HG03025 (cell line): ENCODE data around the gene OR51D1.

Experiments used
- ATAC-seq: cut with Tn5 transposase; IDR thresholded peaks from one replicate; pipeline ENCODE4 v1.9.1; 2021; ENCODE audit warnings: mild to moderate bottlenecking, moderate library complexity; ENCODE audit not compliant: unreplicated experiment, low FRiP score

OR51D1 gene

GRCh38 chr11:4644233-4644632 is 7.0 kb downstream of the OR51D1 start:
- ATAC-seq: no peak

- no peak for ATAC-seq
Measured at GRCh38 chr11:4645974-4646373, 8.7 kb downstream of the OR51D1 start.

GRCh38 chr11:4647766-4648165 is 10.5 kb downstream of the OR51D1 start:
- no peak for ATAC-seq

- no peak for ATAC-seq
Measured at GRCh38 chr11:4654635-4655369, 17.5 kb downstream of the OR51D1 start.

DNA sequence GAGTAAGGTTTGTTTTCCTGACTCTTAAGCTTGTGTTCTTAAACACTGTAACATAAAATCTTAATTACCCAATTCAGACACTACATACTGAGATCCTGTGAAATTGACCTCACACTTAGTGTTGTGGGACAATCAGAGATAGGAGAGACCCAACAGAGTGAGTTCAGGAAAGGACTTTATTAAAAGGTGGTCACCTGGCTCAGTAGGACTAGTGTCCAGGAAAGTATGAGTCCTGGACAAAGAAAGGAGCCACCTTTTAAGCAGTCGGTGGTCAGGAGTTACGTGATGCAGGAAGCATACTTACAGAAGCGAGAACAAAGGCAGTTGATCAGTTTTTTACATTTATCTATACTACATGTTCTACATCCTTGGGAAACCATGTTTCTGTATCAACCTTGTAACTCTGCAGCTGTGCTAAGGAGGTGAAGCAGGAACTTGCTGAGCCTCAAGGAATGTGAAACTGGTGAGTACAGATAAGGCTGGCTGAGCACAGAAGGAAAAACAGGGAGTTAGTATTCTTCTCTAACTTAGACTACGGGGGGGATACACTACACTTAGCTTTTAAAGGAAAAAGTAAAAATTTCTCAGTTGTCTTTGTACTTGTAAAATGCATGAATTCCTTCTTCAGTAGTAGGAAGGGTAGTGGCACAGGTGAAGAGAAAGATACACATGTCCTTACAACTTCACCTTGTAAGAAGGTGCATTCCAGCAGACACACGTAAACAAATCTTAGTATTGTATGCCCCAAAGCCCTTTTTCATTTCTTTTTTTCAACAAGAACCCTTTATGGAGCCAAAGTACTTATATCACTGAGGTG is 21.6 kb downstream of the OR51D1 start:
- ATAC-seq: no peak

DNA sequence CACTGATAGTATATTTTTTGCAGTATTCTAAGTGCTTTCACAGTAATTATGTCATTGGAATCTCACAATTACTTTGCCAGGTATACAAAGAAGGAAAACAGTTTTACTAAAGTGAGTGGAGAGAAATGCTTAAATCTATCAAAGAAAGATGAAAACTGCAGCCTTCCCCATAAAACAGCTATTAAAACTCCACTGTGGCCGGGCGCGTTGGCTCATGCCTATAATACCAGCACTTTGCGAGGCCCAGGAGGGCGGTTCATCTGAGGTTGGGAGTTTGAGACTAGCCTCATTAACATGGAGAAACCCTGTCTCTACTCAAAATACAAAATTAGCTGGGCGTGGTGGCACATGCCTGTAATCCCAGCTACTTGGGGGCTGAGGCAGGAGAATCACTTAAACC is 25.6 kb downstream of the OR51D1 start:
- ATAC-seq: no peak

DNA sequence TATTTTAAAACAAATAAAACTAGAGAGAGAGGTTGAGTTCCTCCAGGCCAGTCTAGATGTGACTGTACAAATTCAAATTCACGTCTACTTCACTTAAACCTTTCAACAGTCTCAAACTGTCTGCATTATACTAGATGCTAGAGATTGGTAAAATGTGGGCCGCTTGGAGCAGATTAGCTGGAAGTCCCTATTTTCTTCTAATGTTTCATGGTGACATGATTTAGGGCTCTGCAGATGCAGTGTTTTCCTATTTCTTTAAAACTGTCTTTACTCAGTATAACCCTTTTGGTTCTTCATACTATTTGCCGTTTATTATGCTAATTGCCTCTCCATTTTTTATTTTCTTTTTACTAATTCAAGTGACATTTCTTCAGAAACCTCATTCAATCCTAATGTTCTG is 26.9 kb downstream of the OR51D1 start:
- ATAC-seq: no peak

- no peak for ATAC-seq
Measured at GRCh38 chr11:4664786-4665185, 27.5 kb downstream of the OR51D1 start.

- no peak for ATAC-seq
Measured at GRCh38 chr11:4665424-4665823, 28.1 kb downstream of the OR51D1 start.

DNA sequence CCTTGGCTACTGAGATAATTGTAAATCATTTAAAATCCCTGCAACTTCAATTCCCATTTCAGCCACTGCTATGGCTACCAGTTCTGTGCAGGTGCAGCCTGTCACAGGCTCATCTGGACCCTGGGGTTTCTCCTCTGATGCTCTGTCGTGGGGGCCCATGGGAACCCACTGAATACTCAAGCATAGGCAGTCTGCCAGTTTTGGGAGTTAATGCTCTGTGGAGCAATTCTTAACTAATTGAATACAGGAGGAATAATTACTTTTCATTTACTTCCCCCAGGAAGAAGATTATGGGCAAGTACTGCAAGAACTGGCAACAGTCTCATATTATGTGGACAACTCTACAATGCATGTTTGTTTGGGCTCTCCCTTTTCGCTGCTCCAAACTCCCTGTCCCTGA is 34.5 kb downstream of the OR51D1 start:
- no peak for ATAC-seq

DNA sequence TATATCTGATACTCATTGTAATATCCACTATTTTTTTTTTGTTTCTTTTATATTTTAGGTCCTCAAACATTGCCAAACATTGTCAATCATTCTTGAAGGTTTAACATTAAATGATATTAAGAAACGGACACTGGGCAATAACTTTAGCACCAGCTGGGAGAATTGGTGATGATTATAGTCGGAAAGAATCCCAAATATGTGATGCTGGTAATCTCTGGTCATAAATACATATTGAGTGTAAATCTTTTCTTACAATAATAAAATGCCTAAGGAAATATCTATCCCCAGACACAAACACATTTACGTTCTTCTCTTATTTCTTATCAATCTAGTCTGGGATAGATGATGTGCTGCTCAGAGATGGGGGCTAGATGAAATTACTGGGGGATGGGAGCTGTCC is 35.2 kb downstream of the OR51D1 start:
- ATAC-seq: no peak

- ATAC-seq: no peak
Measured at GRCh38 chr11:4673781-4674180, 36.5 kb downstream of the OR51D1 start.

GRCh38 chr11:4677948-4678347 is 40.7 kb downstream of the OR51D1 start:
- ATAC-seq: no peak

GRCh38 chr11:4680341-4680740 is 43.1 kb downstream of the OR51D1 start:
- no peak for ATAC-seq

DNA sequence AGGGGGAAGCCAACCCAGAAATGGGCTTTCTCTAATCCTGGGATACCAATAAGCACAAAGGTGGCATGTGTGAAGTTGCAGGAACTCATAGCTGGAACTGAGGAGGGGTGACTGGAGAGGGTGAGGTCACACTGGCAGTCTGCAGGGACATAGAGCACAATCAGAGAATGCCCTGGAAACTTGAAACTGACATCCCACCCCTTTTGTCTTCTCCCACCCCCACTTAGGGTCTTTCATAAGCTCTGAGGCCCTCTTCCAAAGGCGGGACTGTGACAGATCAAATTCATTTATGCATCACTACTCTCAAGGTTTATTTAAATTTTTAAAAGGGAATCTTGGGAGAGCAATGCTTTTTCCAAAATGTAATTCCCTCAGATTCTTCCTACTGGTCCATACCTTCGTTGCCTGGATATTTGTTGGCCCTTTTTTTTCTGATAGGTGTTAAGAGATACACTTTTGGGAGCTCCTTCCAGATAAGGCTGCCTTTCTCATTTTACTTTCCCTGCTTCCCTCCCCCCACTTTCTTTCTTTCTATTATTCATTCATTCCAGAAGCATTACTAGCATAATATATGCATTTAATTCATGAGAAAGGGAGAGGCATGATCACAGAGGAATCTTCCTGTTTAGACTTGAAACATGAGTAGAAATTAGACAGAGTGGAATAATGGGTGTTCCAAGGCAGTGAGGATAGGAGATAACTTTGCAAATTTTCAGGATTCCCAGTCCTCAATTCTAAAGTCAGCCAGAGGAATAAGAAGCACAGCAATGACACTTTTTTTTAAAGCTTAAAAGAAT is 45.5 kb downstream of the OR51D1 start:
- no peak for ATAC-seq

GRCh38 chr11:4684631-4685285 is 47.5 kb downstream of the OR51D1 start:
- ATAC-seq: no peak
